NCI-H226 (cell line): ENCODE results near the gene OR4A47.
"Not testable (repeated sequence)": the region's sequence is repeated elsewhere in the genome, so short reads cannot be mapped to it uniquely, and the experiment has no call there.

Experiments
- DNase-seq: peaks from one replicate; pipeline ENCODE4 v3.0.0-alpha.2; 2015

OR4A47 gene

GRCh38 chr11:48488493-48488892 is at the start of gene OR4A47:
Gene OR4A47 (plus strand): TSS chr11:48488793. CDS start chr11:48488793, 0 bp downstream.
- DNase-seq: not testable (repeated sequence)

GRCh38 chr11:48455909-48456308 is 32.7 kb upstream of the OR4A47 start:
- not testable (repeated sequence) for DNase-seq

GRCh38 chr11:48473966-48474365 is 14.6 kb upstream of the OR4A47 start:
- DNase-seq: not testable (repeated sequence)

- DNase-seq: not testable (repeated sequence)
Observed at GRCh38 chr11:48474703-48475102, 13.9 kb upstream of the OR4A47 start.

- DNase-seq: not testable (repeated sequence)
Observed at GRCh38 chr11:48506169-48506568, 17.6 kb downstream of the OR4A47 start.

GRCh38 chr11:48538991-48539390 is 50.4 kb downstream of the OR4A47 start:
- DNase-seq: no peak
